ENCODE data around the gene REM2. TPM values are rescaled to one million over a fixed set of nuclear protein-coding genes. Genes with fewer than 3 reads are reported as not detected.
A peak's percentile ranks its signal among the peaks of the same experiment; 100 is the strongest.

The REM2 gene
- total RNA-seq, 1 experiment from 2014 or later: 1.5 TPM

- TF ChIP-seq, protein P1, sequence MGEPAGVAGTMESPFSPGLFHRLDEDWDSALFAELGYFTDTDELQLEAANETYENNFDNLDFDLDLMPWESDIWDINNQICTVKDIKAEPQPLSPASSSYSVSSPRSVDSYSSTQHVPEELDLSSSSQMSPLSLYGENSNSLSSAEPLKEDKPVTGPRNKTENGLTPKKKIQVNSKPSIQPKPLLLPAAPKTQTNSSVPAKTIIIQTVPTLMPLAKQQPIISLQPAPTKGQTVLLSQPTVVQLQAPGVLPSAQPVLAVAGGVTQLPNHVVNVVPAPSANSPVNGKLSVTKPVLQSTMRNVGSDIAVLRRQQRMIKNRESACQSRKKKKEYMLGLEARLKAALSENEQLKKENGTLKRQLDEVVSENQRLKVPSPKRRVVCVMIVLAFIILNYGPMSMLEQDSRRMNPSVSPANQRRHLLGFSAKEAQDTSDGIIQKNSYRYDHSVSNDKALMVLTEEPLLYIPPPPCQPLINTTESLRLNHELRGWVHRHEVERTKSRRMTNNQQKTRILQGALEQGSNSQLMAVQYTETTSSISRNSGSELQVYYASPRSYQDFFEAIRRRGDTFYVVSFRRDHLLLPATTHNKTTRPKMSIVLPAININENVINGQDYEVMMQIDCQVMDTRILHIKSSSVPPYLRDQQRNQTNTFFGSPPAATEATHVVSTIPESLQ (CRISPR knock-in tag; IDR thresholded peaks at IDR 0.05): no peak; the same call in 1 of the 2 replicates
- TF ChIP-seq, protein P2, sequence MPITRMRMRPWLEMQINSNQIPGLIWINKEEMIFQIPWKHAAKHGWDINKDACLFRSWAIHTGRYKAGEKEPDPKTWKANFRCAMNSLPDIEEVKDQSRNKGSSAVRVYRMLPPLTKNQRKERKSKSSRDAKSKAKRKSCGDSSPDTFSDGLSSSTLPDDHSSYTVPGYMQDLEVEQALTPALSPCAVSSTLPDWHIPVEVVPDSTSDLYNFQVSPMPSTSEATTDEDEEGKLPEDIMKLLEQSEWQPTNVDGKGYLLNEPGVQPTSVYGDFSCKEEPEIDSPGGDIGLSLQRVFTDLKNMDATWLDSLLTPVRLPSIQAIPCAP (CRISPR knock-in tag; IDR thresholded peaks at IDR 0.05): peak; percentile 91
- TF ChIP-seq ZNF317 (CRISPR knock-in tag; IDR thresholded peaks at IDR 0.05; ENCODE audit: borderline replicate concordance, low read depth) (peak; percentile 60; the same call in 1 of the 2 replicates), RELA (CRISPR knock-in tag; IDR thresholded peaks at IDR 0.05; ENCODE audit: borderline replicate concordance) (peak; percentile 89; the same call in 1 of the 2 replicates), EMX1 (CRISPR knock-in tag; IDR thresholded peaks at IDR 0.05) (no peak), IRF2 (CRISPR knock-in tag; IDR thresholded peaks at IDR 0.05; ENCODE audit: borderline replicate concordance, low read depth) (peak; percentile 77; the same call in 1 of the 2 replicates), ETV6 (CRISPR knock-in tag; IDR thresholded peaks at IDR 0.05) (peak; percentile 92), ESRRA (CRISPR knock-in tag; IDR thresholded peaks at IDR 0.05; ENCODE audit: borderline replicate concordance) (peak; percentile 92; the same call in 1 of the 2 replicates), ZMAT4 (CRISPR knock-in tag; IDR thresholded peaks at IDR 0.05) (no peak), ATF3 (CRISPR knock-in tag; conservative IDR thresholded peaks at IDR 0.05) (peak; percentile 67), CREM (CRISPR knock-in tag; IDR thresholded peaks at IDR 0.05) (peak; percentile 70; the same call in 1 of the 2 replicates), FOXP4 (CRISPR knock-in tag; IDR thresholded peaks at IDR 0.05) (peak; percentile 95), ZNF423 (CRISPR knock-in tag; IDR thresholded peaks at IDR 0.05) (peak; percentile 52; the same call in 1 of the 2 replicates), NR2C2 (CRISPR knock-in tag; IDR thresholded peaks at IDR 0.05) (peak; percentile 76), CREB1 (CRISPR knock-in tag; IDR thresholded peaks at IDR 0.05) (peak; percentile 83), SOX15 (CRISPR knock-in tag; IDR thresholded peaks at IDR 0.05) (no peak), ATF1 (CRISPR knock-in tag; IDR thresholded peaks at IDR 0.05) (peak; percentile 72; the same call in 1 of the 2 replicates), SMAD4 (CRISPR knock-in tag; IDR thresholded peaks at IDR 0.05) (peak; percentile 86; the same call in 1 of the 2 replicates), KAT7 (CRISPR knock-in tag; IDR thresholded peaks at IDR 0.05; ENCODE audit: borderline replicate concordance) (peak; percentile 88), OVOL2 (CRISPR knock-in tag; IDR thresholded peaks at IDR 0.05; ENCODE audit: borderline replicate concordance) (no peak)
- TF ChIP-seq, protein P3, sequence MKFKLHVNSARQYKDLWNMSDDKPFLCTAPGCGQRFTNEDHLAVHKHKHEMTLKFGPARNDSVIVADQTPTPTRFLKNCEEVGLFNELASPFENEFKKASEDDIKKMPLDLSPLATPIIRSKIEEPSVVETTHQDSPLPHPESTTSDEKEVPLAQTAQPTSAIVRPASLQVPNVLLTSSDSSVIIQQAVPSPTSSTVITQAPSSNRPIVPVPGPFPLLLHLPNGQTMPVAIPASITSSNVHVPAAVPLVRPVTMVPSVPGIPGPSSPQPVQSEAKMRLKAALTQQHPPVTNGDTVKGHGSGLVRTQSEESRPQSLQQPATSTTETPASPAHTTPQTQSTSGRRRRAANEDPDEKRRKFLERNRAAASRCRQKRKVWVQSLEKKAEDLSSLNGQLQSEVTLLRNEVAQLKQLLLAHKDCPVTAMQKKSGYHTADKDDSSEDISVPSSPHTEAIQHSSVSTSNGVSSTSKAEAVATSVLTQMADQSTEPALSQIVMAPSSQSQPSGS (CRISPR knock-in tag; IDR thresholded peaks at IDR 0.05; ENCODE audit: borderline replicate concordance, low read depth): peak; percentile 84; the same call in 1 of the 2 replicates
- TF ChIP-seq, protein P4, sequence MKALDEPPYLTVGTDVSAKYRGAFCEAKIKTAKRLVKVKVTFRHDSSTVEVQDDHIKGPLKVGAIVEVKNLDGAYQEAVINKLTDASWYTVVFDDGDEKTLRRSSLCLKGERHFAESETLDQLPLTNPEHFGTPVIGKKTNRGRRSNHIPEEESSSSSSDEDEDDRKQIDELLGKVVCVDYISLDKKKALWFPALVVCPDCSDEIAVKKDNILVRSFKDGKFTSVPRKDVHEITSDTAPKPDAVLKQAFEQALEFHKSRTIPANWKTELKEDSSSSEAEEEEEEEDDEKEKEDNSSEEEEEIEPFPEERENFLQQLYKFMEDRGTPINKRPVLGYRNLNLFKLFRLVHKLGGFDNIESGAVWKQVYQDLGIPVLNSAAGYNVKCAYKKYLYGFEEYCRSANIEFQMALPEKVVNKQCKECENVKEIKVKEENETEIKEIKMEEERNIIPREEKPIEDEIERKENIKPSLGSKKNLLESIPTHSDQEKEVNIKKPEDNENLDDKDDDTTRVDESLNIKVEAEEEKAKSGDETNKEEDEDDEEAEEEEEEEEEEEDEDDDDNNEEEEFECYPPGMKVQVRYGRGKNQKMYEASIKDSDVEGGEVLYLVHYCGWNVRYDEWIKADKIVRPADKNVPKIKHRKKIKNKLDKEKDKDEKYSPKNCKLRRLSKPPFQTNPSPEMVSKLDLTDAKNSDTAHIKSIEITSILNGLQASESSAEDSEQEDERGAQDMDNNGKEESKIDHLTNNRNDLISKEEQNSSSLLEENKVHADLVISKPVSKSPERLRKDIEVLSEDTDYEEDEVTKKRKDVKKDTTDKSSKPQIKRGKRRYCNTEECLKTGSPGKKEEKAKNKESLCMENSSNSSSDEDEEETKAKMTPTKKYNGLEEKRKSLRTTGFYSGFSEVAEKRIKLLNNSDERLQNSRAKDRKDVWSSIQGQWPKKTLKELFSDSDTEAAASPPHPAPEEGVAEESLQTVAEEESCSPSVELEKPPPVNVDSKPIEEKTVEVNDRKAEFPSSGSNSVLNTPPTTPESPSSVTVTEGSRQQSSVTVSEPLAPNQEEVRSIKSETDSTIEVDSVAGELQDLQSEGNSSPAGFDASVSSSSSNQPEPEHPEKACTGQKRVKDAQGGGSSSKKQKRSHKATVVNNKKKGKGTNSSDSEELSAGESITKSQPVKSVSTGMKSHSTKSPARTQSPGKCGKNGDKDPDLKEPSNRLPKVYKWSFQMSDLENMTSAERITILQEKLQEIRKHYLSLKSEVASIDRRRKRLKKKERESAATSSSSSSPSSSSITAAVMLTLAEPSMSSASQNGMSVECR (CRISPR knock-in tag; IDR thresholded peaks at IDR 0.05; ENCODE audit: borderline replicate concordance): peak; percentile 98
Observed at GRCh38 chr14:22886500-22887259, 3.7 kb downstream of the REM2 start (continued).

All from WTC11 (cell line).